Parathyroid adenoma (tissue), 2 donors: ENCODE results near the gene UCHL3.

ENCODE experiments used
- H2AFZ ChIP-seq: fragments of 300-600 bp; sonication (generic); one replicate; pipeline ENCODE4 v1.7.0; 2017; ENCODE audit warnings: antibody characterized with exemption, mild to moderate bottlenecking
- H3K27ac ChIP-seq: fragments of 300-600 bp; sonication (generic); one replicate; pipeline ENCODE4 v1.7.0; 2017
- H3K27me3 ChIP-seq: fragments of 300-600 bp; sonication (generic); one replicate; pipeline ENCODE4 v1.7.0; 2017; ENCODE audit warnings: low read length; ENCODE audit not compliant: control insufficient read depth, insufficient read depth
- H3K36me3 ChIP-seq: fragments of 300-600 bp; sonication (generic); one replicate; pipeline ENCODE4 v1.7.0; 2017; ENCODE audit warnings: low read length; ENCODE audit not compliant: control insufficient read depth, insufficient read depth
- H3K4me1 ChIP-seq: fragments of 300-600 bp; sonication (generic); one replicate; pipeline ENCODE4 v1.7.0; 2017; ENCODE audit warnings: control low read depth
- H3K4me2 ChIP-seq: fragments of 300-600 bp; sonication (generic); one replicate; pipeline ENCODE4 v1.7.0; 2017; ENCODE audit warnings: low read length
- H3K4me3 ChIP-seq: fragments of 300-600 bp; sonication (generic); one replicate; pipeline ENCODE4 v1.7.0; 2017; ENCODE audit warnings: low read depth, low read length
- H3K79me2 ChIP-seq: fragments of 300-600 bp; sonication (generic); one replicate; pipeline ENCODE4 v1.7.0; 2017; ENCODE audit warnings: control low read depth
- H3K9ac ChIP-seq: fragments of 300-600 bp; sonication (generic); one replicate; pipeline ENCODE4 v1.7.0; 2017; ENCODE audit warnings: mild to moderate bottlenecking
- H3K9me3 ChIP-seq: fragments of 300-600 bp; sonication (generic); one replicate; pipeline ENCODE4 v1.7.0; 2017; ENCODE audit warnings: low read length; ENCODE audit not compliant: control insufficient read depth
- CTCF ChIP-seq: fragments of 300-600 bp; sonication (generic); IDR thresholded peaks from one replicate; pipeline ENCODE4 v1.7.0; 2017; ENCODE audit warnings: antibody characterized with exemption, mild to moderate bottlenecking
- donor health status: primary hyperparathyroidism.

The UCHL3 gene

GRCh38 chr13:75569576-75569975, 20.0 kb downstream of the UCHL3 start:
- H2AFZ ChIP-seq: no peak overlapping the region
- no peaks in the 10 kb centered on the region for H3K36me3 ChIP-seq
- no peaks in the 10 kb centered on the region for H3K79me2 ChIP-seq
- no peak overlapping the region for H3K9ac ChIP-seq
- no peaks in the 10 kb centered on the region for H3K27me3 ChIP-seq
- peak overlapping the region; percentile 29 for H3K4me2 ChIP-seq
- H3K4me3 ChIP-seq: peak overlapping the region; percentile 11
- H3K4me1 ChIP-seq: no peaks in the 10 kb centered on the region
- no peak overlapping the region for H3K27ac ChIP-seq
- no peaks in the 10 kb centered on the region for H3K9me3 ChIP-seq
- TF ChIP-seq CTCF: no peak

GRCh38 chr13:75579529-75579928, 29.9 kb downstream of the UCHL3 start:
- Histone ChIP-seq H3K4me3 (no peak overlapping the region), H3K4me1 (no peaks in the 10 kb centered on the region), H3K27ac (no peak overlapping the region), H3K27me3 (no peaks in the 10 kb centered on the region), H3K36me3 (no peaks in the 10 kb centered on the region), H3K9me3 (no peaks in the 10 kb centered on the region), H3K79me2 (no peaks in the 10 kb centered on the region), H3K4me2 (no peak overlapping the region), H2AFZ (no peak overlapping the region), H3K9ac (no peak overlapping the region)
- no peak for TF ChIP-seq CTCF

- Histone ChIP-seq H3K36me3 (no peaks in the 10 kb centered on the region), H3K9me3 (no peaks in the 10 kb centered on the region), H3K79me2 (no peaks in the 10 kb centered on the region), H3K4me1 (no peaks in the 10 kb centered on the region), H2AFZ (no peak overlapping the region), H3K9ac (no peak overlapping the region), H3K4me3 (no peak overlapping the region), H3K27me3 (no peaks in the 10 kb centered on the region), H3K27ac (no peak overlapping the region), H3K4me2 (no peak overlapping the region)
- TF ChIP-seq CTCF: no peak
Measured at GRCh38 chr13:75581874-75582640, 32.5 kb downstream of the UCHL3 start.

- no peak overlapping the region for H3K4me3 ChIP-seq
- H3K9me3 ChIP-seq: no peaks in the 10 kb centered on the region
- no peak overlapping the region for H3K9ac ChIP-seq
- no peaks in the 10 kb centered on the region for H3K79me2 ChIP-seq
- TF ChIP-seq CTCF: no peak
- no peak overlapping the region for H3K27ac ChIP-seq
- no peaks in the 10 kb centered on the region for H3K36me3 ChIP-seq
- H3K4me2 ChIP-seq: no peak overlapping the region
- no peak overlapping the region for H2AFZ ChIP-seq
- no peaks in the 10 kb centered on the region for H3K4me1 ChIP-seq
- no peaks in the 10 kb centered on the region for H3K27me3 ChIP-seq
Measured at GRCh38 chr13:75583091-75583490, 33.5 kb downstream of the UCHL3 start.

- no peaks in the 10 kb centered on the region for H3K27me3 ChIP-seq
- H3K4me2 ChIP-seq: no peak overlapping the region
- no peak overlapping the region for H3K27ac ChIP-seq
- no peak overlapping the region for H3K4me3 ChIP-seq
- no peak for TF ChIP-seq CTCF
- no peak overlapping the region for H2AFZ ChIP-seq
- no peaks in the 10 kb centered on the region for H3K9me3 ChIP-seq
- H3K4me1 ChIP-seq: no peaks in the 10 kb centered on the region
- no peaks in the 10 kb centered on the region for H3K79me2 ChIP-seq
- H3K9ac ChIP-seq: no peak overlapping the region
- no peaks in the 10 kb centered on the region for H3K36me3 ChIP-seq
Measured at GRCh38 chr13:75585153-75585552, 35.6 kb downstream of the UCHL3 start.
